Smooth muscle cell of the brain vasculature (primary cell): Measurements from ENCODE around the gene MPDZ.
A peak's percentile ranks its signal among the peaks of the same experiment; 100 is the strongest.
"Not testable (repeated sequence)": the region's sequence is repeated elsewhere in the genome, so short reads cannot be mapped to it uniquely, and the experiment has no call there.

Experiments
- DNase-seq: peaks from one replicate; pipeline ENCODE4 v3.0.0-alpha.2; 2012; ENCODE audit warnings: low read depth, low spot score

Gene MPDZ

DNA sequence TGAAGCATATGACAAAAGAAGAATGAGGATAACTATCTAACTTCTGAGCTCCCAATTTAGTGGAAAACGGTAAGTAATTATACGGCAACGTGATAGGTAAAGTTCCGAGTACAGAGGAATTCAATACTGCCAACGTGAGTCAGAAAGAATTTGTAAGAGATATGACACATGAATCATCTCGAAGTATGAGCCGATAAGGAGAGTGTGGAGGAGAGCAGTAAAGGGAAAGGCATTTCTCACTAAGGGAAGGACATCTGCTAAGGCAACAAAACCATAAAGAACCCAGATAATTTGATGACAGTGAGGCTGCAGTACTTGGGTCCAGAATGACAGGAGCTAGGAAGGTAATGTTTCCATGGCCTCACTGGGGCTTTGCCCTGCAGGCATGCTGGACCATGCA lies 11.0 kb downstream of the MPDZ start:
- DNase-seq = no peak

DNA sequence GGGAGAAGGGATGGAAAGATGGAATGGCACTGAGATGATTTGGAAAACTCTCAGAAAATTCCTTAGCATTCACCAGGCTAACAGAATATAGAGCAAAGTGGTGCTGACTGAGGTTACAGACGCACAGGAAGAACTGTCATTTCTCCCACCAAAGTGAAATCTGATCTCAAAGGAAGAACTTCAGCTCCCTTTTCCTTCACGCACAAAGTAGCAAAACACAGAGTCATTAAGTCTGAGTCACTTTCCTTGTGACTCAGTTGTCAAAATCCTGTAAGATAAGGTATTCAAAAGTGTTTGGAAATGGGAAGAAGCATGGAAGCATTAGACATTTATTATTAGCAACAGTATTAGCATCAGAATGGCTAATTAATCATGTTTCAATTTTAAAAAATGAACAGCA lies 11.7 kb downstream of the MPDZ start:
- DNase-seq = no peak

DNA sequence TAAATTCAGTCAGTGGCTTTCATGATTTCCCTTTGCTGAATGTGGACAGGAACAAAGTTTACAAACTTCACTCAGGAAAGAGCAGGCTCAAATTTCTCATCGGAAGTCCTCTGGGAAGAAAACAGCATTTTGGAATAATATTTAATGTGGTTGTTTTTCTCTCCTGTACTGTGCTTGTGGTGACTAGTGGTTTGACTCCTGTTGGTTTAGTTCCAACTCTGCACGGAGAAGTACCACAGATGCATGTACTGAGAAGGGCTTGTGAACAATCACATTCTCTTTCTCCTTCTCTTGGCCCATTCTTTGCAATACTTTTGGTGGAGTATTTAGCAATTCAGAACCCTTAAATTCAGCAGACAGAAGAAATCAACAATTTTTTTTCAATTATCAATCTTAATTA lies 13.3 kb downstream of the MPDZ start:
- peak; percentile 64 for DNase-seq

DNA sequence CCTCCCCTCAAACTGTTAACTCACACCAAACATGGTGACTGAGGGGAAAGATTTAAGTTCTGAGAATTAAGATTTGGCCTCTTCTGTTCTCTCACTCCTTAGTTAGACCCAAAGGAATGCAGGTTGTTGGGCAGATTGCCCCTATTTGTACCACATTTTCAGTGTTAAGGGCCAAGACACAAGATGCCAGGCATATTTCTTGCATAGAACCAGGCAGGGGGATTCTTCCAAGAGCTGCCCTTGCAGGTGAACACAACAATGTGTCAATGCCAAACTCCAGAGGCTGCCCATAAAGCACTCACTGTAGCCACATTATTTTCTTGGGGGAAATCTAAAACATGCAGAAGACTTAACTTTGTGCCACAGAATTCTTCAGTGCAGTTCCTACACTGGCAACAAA lies 14.7 kb downstream of the MPDZ start:
- DNase-seq = no peak

DNA sequence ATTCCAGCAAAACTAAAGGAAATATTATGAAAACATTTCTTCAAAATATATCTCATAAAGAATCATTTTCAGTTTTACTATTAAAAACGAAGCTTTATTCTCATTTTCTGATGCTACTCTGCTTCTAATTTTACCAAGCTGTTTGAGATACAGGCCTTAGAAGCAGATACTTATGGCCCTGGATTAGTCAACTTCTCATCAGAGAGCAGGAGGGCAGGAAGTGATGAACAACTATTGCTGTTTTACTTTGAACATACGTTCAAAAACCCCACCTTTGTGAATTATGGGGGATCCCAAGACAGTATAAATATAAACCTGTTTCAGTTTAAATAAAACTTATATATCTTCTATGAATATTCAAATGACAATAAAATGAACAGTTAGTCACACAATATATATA lies 16.0 kb downstream of the MPDZ start:
- DNase-seq = no peak

DNA sequence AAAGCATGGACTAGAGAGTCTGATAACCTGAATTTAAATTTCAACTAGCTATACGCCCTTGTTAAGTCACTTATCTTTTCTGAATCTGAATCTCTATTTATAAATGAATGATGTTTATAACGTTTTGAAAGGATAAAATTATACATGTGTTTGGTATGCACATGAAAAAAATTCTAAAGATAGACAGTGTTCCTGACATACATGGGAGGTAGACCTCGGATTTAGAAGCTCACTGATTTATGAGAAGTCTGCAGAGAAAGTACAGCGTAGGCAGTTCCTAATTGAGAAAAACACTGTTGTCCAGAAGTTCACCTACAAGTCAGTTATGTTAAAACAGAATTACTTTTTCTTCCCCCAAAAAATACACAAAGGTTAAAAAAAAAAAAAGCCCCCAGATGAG lies 26.6 kb downstream of the MPDZ start:
- DNase-seq = no peak

- DNase-seq = no peak
Measured at GRCh38 chr9:13244181-13244580, 35.3 kb downstream of the MPDZ start.

DNA sequence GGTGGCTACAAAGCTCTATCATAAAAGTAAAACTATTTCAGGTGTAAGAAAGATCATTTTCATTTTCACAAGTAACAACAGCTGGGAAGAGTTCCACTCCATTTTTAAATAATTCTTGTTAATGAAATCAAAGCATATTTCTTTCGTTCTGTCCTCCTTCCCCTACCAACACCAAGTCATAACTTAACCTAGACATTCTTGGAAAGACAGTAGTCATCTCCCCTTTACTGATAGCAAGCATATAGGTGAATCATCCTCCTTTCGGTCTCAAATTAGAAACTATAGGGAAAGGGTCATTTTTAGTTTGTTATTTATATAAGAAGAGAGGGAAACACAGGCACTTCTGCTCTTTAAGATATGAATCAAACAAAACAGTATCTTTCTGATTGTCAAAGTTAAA lies 38.2 kb downstream of the MPDZ start:
- no peak for DNase-seq

GRCh38 chr9:13239660-13240059 lies 39.8 kb downstream of the MPDZ start:
- no peak for DNase-seq

GRCh38 chr9:13239208-13239607 lies 40.3 kb downstream of the MPDZ start:
- no peak for DNase-seq

DNA sequence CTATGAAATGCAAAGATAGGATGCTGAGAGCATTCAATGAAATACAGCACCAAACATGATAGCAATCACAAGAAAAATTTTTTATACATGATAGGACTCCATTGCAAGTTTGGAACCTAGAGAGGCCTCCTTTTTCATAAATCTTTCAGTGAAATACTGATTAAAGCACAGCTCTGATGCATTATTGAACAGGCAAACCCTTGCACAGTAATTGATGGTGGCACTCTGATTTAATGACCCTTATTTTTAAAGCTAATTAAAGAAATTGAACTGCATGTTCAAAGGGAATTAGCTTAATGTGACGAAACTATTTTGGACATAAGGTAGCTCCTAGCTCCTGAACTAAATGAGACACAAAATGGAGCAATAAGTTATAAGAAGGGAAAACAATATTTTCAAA lies 44.6 kb downstream of the MPDZ start:
- no peak for DNase-seq

- DNase-seq = no peak
Measured at GRCh38 chr9:13228431-13228830, 51.1 kb downstream of the MPDZ start.

- no peak for DNase-seq
Measured at GRCh38 chr9:13224366-13224765, 55.1 kb downstream of the MPDZ start.

- not testable (repeated sequence) for DNase-seq
Measured at GRCh38 chr9:13222733-13223132, 56.8 kb downstream of the MPDZ start.

DNA sequence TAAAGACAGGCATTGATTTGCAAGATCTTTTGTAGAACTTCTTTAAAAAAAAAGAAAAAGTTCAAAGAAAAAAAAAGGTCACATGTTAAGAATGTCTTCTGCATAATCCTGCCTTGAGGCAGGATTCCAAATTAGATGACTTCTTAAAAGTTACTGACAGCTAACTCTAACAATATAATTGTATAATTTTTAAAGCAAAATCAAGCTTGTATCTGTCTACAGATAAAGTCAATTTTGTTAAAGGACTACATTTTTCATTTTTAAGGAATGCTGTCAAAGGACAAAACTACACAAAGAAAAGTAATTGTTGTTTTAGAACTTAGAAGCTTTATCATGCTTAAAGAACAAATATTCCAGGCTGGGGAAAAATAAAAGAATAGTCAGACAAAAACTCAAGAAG lies 57.8 kb downstream of the MPDZ start:
- no peak for DNase-seq

DNA sequence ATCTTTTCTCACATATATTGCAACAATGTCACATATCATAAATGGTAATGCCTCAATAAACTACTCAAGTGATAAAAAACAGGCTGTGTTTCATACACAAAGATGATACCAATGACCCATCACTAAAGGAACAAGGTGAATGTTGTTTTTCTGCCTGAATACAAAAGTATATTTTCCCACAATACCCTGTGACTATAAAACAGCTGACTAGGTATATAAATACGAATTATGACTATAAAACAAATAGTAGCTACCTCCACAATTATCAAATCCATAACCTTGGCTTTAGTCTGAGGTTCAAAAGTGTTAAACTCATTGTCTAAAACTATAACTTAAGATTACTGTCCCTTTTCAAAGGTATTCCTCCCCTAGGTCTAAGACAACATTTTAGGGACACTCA lies 58.7 kb downstream of the MPDZ start:
- DNase-seq = no peak

DNA sequence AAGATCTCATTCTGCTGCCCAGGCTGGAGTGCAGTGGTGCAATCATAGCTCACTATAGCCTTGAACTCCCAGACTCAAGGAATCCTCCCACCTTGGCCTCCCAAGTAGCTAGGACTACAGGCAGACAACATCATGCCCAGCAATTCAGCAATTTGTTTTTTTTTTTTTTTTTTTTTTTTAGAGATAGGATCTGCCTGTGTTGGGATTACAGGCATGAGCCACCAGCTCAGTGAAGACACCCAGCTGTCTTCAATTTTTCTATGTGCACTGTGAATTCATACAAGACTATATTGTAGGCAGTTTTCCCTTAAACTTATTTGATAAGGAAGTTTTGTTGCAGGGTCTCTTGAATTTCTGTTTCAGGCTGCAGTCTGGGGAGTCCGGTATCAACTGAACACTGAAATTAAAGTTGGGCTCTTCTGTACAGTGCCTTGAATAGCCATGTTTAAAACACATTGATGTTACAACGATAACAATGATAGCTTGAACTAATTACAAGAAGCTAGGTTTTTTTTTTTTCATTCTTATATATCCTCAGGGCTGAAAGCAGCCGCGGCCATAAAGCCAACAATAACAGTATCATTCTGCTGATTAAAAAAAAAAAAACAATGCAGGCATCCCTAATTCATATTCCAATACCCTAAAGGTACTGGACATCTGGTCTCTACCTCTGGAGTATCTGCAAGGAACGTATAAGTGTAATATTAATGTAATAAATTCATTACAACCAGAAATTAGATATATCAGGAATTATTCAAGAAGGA lies 63.5 kb downstream of the MPDZ start:
- DNase-seq = no peak

DNA sequence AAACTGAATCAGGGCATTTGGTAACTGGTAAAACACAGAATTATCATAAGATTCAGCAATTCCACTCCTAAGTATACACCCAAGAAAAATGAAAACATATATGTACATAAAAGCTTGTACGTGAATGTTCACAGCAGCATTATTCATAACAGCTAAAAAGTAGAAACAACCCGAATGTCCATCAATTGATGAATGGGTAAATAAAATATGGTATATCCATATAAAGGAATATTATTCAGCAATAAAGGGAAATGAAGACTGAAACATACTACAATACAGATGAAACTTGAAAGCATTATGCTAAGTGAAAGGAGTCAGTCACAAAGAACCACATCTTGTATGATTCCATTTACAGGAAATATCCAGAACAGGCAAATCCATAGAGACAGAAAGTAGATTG lies 65.5 kb downstream of the MPDZ start:
- no peak for DNase-seq

GRCh38 chr9:13213337-13213736 lies 66.2 kb downstream of the MPDZ start:
- peak; percentile 15 for DNase-seq

DNA sequence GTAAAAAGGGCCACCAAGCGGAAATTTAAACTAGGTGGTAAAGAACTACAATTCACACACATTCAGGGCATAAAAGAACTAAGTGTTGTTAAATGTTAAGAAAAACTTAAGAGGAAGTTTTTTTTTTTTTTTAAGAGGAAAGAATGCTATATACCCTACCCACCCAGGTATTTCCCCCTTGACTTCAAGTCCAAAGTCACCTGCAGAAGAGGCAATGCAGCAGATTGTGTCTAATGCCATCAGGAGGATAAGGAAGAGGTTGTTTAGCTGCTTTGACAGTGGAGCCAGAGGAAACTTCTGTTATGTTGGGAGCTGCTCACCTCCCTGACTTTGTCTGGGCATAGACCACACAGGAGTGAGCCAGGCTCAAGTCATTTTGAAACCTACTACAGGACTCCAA lies 69.2 kb downstream of the MPDZ start:
- no peak for DNase-seq

DNA sequence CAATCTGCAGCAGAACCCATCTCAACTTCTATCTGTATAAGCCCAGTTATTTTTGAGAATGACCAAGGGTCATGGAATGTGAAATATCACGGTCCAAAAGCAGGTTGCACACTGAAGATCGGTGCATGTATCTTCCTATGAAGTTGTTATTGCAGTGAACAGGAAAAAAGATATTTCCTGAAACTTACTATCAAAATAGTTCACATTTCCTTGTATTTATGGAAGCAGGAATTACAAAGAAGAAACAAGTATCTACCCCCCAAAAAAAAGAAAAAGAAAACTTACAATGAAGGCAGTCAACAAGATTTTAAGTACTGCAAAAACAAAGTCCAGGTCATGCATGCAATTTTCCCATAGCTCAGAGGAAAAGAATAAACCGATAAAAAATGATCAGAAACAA lies 70.0 kb downstream of the MPDZ start:
- DNase-seq = no peak

GRCh38 chr9:13205824-13206223 lies 73.7 kb downstream of the MPDZ start:
- no peak for DNase-seq

DNA sequence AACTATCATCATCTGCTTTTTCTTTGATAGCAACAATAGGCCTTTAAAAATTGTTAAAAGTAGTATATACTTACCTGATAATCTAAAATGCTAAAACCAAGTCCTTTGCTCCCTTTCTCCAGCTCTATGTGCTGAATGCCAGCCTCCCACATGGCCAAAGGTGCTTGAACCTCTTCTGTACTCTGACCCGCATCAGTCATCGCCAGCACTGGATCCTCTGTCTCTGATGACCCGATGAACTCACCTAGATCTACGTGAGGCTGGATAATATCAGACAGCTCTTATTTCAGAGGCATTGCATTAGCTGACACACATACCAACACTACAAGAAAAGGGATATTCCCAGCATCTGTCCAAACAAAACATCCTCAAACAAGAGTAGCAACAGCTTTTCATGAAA lies 89.5 kb downstream of the MPDZ start:
- DNase-seq = no peak

GRCh38 chr9:13189362-13189761 lies 90.1 kb downstream of the MPDZ start:
- DNase-seq = no peak
